Measurements from ENCODE around the gene CYP4A11.
"Not testable (repeated sequence)": the region's sequence is repeated elsewhere in the genome, so short reads cannot be mapped to it uniquely, and the experiment has no call there.

CYP4A11 gene, protein sequence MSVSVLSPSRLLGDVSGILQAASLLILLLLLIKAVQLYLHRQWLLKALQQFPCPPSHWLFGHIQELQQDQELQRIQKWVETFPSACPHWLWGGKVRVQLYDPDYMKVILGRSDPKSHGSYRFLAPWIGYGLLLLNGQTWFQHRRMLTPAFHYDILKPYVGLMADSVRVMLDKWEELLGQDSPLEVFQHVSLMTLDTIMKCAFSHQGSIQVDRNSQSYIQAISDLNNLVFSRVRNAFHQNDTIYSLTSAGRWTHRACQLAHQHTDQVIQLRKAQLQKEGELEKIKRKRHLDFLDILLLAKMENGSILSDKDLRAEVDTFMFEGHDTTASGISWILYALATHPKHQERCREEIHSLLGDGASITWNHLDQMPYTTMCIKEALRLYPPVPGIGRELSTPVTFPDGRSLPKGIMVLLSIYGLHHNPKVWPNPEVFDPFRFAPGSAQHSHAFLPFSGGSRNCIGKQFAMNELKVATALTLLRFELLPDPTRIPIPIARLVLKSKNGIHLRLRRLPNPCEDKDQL

DNA sequence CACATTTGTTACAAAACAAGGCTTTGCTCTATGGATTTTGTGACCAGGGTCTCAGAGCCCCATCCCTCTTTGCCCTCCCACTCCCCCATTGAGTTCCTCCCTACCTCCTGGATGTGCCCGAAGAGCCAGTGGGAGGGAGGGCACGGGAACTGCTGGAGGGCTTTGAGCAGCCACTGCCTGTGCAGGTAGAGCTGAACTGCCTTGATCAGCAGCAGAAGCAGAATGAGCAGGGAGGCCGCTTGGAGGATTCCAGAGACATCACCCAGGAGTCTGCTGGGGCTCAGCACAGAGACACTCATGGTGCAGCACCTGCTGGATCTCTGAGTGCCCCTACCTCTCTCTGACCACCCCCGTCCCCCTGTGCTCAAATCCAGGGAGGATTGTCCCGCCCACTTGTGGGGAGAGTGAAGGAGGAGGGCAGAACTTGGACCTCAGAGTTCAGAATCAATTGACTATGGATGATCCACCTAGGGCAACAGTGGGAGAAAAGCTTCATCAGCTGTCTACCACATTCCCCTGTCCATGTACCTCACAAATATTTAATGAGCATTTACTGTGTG is at the start of gene CYP4A11:
Gene CYP4A11 (minus strand): TSS at position 342 of the 560 bp plus-strand sequence. CDS start 43 bp downstream, at position 299.
- no peak for DNase-seq

DNA sequence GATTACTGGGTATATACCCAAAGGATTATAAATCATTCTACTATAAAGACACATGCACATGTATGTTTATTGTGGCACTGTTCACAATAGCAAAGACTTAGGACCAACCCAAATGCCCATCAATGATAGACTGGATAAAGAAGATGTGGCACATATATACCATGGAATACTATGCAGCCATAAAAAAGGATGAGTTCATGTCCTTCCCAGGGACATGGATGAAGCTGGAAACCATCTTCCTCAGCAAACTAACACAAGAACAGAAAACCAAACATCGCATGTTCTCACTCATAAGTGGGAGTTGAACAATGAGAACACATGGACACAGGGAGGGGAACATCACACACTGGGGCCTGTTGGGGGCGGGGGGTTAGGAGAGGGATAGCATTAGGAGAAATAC is 49.3 kb upstream of the CYP4A11 start:
- not testable (repeated sequence) for DNase-seq

DNA sequence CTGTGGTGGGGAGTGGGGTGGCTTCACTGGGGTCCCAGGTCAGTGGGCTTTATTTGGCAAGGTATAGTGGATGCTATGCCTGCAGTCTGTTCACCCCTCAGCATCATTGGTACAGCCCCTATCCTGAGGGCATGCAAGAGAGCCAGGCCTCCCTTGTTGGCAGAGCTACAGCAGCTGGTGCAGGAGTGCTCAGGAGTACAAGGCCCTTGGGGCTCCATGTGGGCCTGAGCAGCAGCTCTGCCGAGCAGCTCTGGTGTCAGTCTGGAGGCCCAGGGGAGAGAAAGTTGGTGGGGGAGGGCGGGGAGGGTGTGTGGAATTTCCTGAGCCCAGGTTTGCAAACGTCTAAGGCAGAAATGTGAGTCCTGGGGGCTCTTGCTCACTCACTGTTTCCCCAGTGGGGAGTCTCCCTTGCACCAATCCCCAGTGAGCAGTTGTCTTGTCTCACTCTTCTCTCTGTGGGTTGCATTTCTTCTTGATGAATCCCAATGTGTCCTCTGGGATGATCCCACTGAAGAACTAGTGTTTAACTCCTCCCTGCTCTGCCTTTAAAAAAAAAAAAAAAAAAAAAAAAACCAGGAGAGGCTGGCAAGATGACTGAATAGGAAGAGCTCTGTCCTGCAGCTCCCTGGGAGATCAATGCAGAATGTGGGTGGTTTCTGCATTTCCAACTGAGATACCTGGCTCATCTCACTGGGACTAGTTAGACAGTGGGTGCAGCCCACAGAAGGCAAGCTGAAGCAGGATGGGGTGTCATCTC is 42.7 kb upstream of the CYP4A11 start:
- DNase-seq, result peak in 1 of 2 experiments; percentile 1

DNA sequence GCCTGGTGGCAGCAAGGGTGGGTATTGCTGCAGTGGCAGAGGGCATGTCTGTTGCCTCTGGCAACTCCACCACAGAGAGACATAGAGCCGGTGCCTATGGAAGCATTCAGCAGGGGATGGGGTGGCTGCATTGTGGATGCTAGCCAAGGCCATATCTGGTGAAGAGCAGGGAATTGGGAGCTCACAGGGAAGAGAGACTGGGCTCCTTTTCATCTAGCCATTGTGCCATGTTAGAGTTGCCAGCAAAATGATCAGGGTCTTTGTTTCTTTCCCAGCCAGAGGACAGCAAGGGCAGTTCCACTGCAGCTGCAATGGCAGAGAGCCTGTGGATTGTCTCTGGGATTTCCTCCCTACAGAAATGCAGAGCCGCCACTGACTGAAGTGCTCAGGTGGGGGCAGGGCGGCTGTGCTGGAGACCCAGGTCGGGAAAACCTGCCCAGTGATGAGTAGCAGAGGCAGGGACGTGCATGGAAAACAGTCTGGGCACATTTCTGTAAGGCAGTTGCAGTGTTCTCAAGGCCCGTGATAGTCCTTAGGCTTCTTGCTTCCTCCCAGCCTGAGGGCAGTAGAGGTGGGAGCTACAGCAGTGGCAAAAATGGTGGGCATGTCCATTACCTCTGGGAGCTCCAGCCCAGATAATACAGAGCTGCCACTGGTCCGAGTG is 42.0 kb upstream of the CYP4A11 start:
- no peak for DNase-seq

DNA sequence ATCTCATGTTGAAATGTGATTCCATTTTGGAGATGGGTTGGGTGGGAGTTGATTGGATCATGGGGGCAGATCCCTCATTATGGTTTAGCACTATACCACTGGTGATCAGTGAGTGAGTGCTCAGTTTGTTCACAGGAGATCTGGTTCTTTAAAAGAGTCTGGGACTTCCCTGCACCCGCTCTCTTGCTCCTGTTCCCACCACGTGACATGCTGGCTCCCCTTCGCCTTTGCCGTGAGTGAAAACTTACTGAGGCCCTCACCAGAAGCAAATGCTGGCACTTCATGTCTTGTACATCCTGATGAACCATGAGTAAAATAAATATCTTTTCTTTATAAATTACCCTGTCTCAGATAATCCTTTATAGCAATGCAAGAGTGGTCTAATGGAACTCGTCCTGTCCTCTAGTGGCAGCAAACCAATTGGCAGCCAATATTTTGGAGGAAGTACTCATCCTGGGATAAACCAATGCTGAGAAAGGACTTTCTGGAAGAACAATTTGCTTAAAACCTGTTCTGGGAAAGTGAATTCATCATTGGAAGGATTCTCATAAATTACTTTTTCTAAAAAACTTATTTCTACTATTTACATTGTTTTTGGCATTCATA is 27.8 kb upstream of the CYP4A11 start:
- no peak for DNase-seq

DNA sequence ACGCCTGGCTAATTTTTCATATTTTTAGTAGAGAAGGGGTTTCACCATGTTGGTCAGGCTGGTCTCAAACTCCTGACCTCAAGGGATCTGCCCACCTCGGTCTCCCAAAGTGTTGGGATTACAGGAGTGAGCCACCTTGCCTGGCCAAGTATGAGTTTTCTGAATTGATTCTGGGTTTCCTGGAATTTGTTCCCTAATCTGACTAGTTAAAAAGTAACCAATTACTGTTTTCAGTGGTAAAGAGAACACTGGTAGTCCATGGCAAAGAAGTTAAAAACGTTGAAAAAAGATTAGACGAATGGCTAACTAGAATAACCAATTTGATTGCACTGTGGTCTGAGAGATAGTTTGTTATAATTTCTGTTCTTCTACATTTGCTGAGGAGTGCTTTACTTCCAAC is 21.0 kb upstream of the CYP4A11 start:
- not testable (repeated sequence) for DNase-seq

DNA sequence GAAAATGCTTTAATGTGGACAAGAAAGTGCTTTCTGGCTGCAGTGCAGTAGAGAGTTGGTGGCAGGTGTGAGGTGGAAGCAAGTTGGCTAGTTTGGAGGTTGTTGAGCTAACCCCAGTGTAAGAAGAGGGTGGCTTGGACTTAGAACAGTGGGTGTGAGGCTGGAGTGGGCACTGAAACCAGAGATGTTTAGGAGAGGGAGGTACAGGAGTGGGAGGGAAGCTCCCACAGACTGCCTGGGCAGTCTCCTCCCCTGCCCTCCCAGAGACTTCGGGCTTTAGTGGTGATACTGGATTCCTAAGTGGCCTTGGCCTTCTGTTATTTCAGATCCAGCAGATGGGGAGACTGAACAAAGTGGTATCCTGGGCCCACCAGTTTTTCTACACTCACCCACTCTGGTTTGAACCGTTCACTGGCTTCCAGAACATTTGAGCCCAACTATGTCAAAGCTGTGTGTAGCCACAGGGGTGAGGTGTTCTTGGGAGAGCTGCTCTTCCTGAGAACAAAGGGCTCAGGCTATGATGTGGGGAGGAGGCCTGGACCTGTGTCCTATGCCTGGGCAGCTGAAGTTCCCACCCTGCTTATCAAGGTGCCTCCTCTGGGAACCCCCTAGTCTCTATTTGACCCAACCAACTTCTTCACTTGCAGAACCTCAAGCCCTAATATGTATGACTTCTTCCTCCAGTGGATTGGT is 19.9 kb upstream of the CYP4A11 start:
- no peak for DNase-seq

DNA sequence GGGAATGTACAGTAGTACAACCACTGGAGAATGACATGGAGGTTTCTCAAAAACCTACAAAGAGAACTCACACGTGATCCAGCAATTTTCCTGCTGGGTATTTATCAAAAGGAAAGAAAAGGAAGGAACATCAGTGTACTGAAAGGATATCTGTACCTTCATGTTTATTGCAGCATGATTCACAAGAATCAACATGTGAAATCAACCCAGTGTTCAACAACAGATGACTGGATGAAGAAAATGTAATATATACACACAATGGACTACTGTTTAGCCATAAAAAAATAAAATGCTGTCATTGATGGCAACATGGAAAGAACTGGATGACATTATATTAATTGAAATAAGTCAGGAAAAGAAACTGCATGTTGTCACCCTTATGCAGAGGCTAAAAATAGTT is 19.0 kb upstream of the CYP4A11 start:
- no peak for DNase-seq

DNA sequence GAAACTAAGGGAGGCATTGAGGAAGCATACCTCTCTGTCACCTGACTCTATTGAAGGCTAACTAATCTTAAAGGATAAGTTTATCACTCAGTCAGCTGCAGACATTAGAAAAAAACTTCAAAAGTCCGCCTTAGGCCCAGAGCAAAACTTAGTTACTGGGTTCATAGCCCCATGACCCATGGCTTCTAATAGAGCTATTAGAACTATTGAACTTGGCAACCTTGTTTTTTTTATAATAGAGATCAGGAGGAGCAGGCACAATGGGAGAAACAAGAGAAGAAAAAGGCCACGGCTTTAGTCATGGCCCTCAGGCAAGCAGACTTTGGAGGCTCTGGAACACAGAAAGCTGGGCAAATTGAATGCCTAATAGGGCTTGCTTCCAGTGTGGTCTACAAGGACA is 13.8 kb upstream of the CYP4A11 start:
- DNase-seq, result not testable (repeated sequence)

DNA sequence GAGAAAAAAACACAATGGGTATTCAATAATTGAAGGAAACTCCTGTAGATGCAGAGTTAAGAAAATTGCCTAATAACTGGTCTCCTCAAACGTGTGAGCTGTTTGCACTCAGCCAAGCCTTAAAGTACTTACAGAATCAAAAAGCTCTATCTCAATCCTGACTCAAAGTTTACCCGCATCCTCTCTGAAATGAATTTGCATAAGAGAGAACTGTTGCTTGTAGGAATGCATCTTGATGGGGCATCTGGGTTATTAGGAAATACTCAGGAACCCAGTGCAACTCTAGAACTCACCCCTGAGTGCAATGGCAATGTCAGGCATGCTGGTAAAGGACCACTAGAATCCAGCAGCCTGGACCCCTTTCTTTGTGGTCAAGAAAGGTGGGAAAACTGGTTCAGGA is 12.6 kb upstream of the CYP4A11 start:
- DNase-seq, result not testable (repeated sequence)

DNA sequence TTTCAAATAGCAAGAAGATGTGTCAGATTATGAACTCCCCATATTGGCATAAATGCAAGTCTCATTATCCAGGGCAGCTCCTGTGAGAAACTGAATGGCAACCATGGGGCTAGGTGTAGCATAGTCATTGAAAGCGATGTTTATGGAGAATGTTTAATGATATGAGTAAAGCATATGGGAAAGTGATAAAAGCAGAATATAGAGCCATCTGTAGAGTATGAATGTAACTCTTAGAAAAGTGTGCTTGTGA is 8.1 kb upstream of the CYP4A11 start:
- not testable (repeated sequence) for DNase-seq

DNA sequence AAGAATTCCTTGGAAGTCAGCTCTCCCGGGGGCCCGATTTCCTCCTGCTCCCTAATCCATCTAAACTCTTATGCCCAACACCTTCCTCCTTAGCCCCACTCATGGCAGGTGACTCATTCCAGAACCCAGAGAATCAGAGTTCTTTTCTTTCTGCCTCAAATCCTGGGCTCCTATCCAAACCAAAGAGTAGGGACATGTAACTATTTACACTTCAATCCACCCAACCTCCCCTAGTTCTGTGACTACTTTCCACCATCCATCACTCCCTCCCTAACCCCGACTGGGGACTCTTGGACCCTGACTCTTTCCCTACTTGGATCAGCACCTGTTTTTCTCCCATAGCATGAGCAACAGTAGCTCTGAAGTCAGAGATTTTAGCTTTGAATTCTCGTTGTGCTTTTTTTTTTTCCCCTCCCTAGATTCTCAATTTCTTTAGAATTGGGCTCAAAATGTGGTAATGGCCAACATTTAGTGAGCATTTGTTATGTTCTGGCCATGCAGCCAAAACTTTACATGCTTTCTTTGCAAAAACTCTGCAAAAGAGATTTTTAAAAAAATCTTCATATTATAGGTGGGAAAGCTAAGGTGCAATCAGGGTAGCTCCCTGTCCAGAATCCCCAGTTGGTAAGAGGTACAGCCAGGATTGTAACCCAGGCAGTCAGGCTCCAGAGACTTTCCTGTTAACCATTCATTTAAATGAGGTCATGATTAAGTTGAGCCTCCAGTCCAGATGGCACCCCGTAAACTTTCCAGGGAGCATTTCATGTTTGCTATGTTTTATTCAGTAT is 7.5 kb upstream of the CYP4A11 start:
- no peak for DNase-seq

DNA sequence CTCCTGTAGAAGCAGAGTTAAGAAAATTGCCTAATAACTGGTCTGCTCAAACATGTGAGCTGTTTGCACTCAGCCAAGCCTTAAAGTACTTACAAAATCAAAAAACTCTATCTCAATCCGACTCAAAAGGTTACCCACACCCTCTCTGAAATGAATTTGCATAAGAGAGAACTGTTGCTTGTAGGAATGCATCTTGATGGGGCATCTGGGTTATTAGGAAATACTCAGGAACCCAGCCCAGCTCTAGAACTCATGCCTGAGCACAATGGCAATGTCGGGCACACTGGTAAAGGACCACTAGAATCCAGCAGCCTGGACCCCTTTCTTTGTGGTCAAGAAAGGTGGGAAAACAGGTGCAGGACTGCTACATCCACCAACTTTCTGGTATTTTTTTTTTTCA is 6.4 kb upstream of the CYP4A11 start:
- not testable (repeated sequence) for DNase-seq

DNA sequence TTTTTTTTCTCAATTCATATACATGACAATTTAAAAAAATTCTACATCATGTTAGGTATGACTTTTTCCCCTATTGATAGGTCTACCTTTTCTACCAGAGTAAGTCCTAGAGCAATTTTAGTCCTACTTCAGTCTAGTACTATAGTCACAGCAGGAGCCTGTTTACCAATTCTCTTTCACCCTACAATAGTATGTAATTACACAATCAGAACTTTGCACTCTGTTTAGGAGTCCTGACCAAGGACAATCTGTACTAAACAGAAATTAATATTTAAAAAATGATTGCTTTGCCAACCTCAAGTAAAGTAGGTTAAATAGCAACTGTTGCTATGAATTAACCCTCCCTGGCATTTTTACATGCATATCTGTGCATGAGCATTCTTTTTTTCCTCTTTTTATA is 810 bp upstream of the CYP4A11 start:
- DNase-seq, result no peak

DNA sequence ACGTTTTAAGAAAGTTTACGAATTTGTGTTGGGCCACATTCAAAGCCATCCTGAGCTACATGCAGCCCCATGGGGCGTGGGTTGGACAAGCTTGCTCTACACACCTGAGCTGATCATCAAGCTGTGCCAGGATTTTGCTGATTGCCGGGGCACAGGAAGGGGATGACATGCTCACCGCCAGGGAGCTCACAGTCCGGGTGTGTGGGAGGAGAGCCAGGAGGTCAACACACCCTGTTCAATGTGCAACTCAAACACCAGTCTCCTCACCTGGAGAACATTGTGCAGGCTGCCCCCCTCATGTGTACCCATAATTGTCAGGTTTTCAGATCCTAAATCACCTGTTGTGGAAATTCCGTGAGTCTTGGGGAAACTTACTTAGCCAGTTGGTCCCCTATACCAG is 969 bp downstream of the CYP4A11 start:
- DNase-seq, result no peak

DNA sequence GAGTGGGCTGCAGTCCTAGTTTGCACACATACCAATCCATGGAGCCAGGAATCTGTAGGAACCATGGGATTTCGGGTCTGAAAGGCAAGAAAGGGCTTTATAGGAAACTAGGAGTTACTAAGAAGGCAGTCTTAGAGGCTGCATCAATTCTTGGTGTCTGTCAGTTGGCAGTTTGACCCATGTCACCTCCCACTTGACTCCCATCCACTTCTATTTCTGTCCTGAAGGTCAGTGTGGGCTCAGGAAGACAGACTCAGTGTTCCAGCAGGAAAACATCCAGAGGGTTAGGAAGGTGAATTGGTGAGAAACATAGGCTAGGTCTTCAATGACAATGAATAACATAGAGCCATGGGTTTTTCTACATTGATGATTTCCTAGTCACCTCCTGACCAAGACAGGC is 4.0 kb downstream of the CYP4A11 start:
- DNase-seq, result no peak

DNA sequence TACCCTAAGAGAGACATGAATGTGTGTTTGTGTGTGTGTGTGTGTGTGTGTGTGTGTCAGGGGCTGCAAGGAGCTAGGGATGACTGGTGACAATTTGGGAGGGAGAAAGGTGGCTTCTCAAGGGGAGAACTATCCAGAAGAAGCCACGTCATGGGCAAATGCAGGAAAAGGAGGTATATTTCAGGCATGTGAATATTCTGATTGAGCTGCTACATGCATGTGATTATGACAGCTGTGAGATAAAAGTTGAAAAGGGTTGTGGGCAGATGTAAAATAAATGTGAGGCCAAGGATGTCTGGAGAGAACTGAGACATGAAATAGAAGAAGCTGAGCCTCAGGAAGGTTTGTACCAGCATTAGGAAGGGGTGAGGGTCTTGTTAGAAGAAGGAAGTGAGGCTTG is 4.5 kb downstream of the CYP4A11 start:
- DNase-seq, result no peak

DNA sequence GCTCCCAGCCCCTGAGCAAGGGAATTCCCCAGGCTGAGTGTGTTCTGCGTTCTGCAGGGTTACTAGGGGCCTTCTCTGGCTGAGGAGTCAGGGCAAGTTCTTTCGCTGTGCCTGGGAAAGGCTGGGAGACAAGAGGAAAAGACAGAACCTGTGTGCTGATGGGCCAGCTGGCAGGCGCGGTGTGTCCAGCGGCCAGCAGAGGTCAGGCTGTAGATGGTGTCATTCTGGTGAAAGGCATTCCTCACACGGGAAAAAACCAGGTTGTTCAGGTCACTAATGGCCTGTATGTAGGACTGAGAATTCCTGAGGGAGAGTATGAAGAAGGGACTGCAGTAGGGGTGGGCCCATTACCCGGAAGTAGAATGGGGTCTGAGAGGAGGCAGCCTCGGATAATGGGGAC is 6.4 kb downstream of the CYP4A11 start:
- not testable (repeated sequence) for DNase-seq

DNA sequence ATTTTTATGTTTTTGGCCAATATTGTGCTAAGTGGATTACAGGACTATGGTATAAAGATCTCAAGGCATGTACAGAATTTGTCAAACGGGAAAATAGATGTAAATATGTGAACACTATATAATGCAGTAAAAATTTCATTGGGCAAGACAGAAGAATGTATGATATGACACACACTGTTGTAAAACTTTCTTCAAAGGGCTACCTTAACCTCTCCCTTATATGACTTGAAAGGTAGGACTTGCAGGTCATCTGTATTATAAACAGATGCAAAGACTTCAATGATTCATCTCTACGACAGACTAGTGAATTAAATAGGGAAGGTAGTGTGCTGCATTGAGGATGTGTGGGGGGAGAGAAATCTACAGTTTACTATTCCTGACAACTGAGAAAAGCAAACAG is 9.3 kb downstream of the CYP4A11 start:
- not testable (repeated sequence) for DNase-seq

DNA sequence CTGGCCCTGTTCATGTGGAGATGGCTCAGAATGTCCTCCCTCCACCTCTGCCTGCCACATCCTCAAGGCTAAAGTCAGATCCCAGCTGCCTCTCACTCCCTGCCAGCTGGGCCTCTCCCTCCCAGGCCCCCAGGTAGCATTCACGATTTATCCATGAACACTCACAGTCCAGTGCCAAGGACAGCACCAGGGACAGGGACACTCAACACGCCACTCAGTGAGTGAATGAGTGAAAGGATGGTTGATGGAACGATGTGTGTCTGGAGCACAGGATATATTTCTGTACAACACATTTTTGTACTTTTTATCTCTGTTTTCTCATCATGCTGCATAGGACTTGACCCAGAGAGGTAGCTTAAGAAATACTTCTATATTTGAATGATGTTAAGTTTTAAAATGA is 10.1 kb downstream of the CYP4A11 start:
- no peak for DNase-seq

DNA sequence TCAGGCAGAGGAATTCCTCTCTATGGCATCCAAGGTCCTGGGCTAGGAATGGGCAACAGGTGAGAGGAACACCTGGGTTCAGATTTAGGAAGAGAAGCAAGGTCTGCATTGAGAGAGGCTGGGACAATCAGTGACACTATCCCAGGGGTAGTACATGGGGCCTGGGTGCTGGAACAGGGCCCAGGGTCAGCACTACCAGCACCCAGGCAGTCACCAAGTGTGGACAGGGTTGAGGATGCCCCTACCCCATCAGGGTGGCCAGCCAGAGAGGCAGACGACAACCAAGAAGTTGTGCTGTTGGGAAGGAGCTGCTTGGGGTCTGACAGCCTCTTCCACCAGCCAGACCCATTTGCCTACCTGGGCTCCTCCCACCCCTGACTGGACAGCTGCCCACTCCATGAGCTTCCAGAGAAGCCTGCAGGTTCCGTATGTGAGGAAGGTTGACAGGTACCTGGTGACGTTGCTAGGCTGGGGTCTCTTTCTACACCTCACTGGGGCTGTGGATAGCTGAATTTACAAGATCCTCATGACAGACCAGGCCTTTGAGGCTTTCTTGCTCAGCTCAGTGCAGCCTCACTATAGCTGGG is 13.9 kb downstream of the CYP4A11 start:
- DNase-seq, result no peak
